Heart left ventricle (tissue), 16 donors: ENCODE measurements around the gene ARHGAP8. TPM values are rescaled to one million over a fixed set of nuclear protein-coding genes. Genes with fewer than 3 reads are reported as not detected.

ENCODE experiments used
- ATAC-seq, 4 donors: fragments of 200-7000 bp; cut with Tn5 transposase; one replicate each; pipeline ENCODE4 v1.9.1; 2020 to 2022; ENCODE audit warnings: moderate library complexity in 4 of 4, mild to moderate bottlenecking in 3 of 4, moderate number of reproducible peaks in 1 of 4
- DNase-seq, 5 donors: peaks; one replicate each; pipeline ENCODE4 v3.0.0-alpha.2; 2020
- H3K27ac ChIP-seq, 12 donors: fragments of 200-600 bp; sonication (generic) in 4 of 12; one replicate each; pipeline versions ENCODE4 v1.5.0 to v1.8.0; 2016 to 2022; ENCODE audit warnings: mild to moderate bottlenecking in 2 of 12
- H3K27me3 ChIP-seq, 9 donors: fragments of 200-600 bp; sonication (generic) in 2 of 9; one replicate each; pipeline versions ENCODE4 v1.5.1 to v1.8.0; 2016 to 2022; ENCODE audit warnings: mild to moderate bottlenecking in 3 of 9
- H3K36me3 ChIP-seq, 9 donors: fragments of 200-600 bp; sonication (generic) in 2 of 9; one replicate each; pipeline versions ENCODE4 v1.5.0 to v1.8.0; 2018 to 2022; ENCODE audit warnings: mild to moderate bottlenecking in 2 of 9
- H3K4me1 ChIP-seq, 12 donors: fragments of 200-600 bp; sonication (generic) in 4 of 12; one replicate each; pipeline versions ENCODE4 v1.5.0 to v1.8.0; 2016 to 2022; ENCODE audit warnings: mild to moderate bottlenecking in 3 of 12
- H3K4me3 ChIP-seq, 12 donors: fragments of 200-600 bp; sonication (generic) in 4 of 12; one replicate each; pipeline versions ENCODE4 v1.5.0 to v1.8.0; 2017 to 2022; ENCODE audit warnings: mild to moderate bottlenecking in 9 of 12, moderate library complexity in 4 of 12
- H3K9me3 ChIP-seq, 12 donors: fragments of 200-600 bp; sonication (generic) in 4 of 12; one replicate each; pipeline versions ENCODE4 v1.5.0 to v1.8.0; 2016 to 2022; ENCODE audit warnings: mild to moderate bottlenecking in 1 of 12
- POLR2A ChIP-seq, 2 donors: fragments of 450-650 bp; IDR thresholded peaks; one replicate each; pipeline ENCODE4 v1.6.1; 2017; ENCODE audit warnings: antibody characterized with exemption in 2 of 2, mild to moderate bottlenecking in 2 of 2, moderate library complexity in 2 of 2
- WGBS, 4 donors: extraction: QIAGEN DNeasy Blood & Tissue Kit in 2 of 4; methylation state at CpG; one replicate each; pipeline versions ENCODE4 v1.1.5 to v1.1.7; 2013 to 2018; 5-methylcytosine and 5-hydroxymethylcytosine counted together
- intact Hi-C, 10 donors: fragments of 100-400 bp; cut with DNase I; formaldehyde crosslinking; loops; one replicate each; pipeline versions ENCODE4 v1.11.1 to v1.14.2; 2022
- polyA plus RNA-seq, 2 donors: library from polyadenylated mRNA; stranded (reverse); fragments of 200-250 nt; gene quantifications; one replicate each; pipeline ENCODE4 v1.2.3, GENCODE V29; 2013
- total RNA-seq, 9 donors: library from RNA; depleted of rRNA in 2 of 9; stranded (reverse); fragments of >200 nt in 2 of 9; fragmentation: NEBNext Ultra II Directional in 3 of 9; extraction: Animal tissue kit (Norgen Biotek cat#: 25700) in 3 of 9; gene quantifications; one replicate each; pipeline versions ENCODE4 v1.1.0 to v1.2.4, GENCODE V29; 2016 to 2023
- TF ChIP-seq, protein P1 (sequence below), 12 donors: fragments of 200-600 bp; sonication (generic) in 4 of 12; IDR thresholded peaks; one replicate each; pipeline versions ENCODE4 v1.5.0 to v1.8.0; 2018 to 2022; ENCODE audit warnings: antibody characterized with exemption in 12 of 12, mild to moderate bottlenecking in 5 of 12
- donor health status: ischemic (EF 13 %, LVEDD 7.1; RV severe dilation, severe dysfunction).
- donor health status: healthy with polysubstance abuse.
- donor health status: DM: no; HTN: yes; CAD: no.
- donor health status: DM: no; HTN: no; CAD: no.
- donor health status: ischemic (EF 25% LVEDD 6.9; RV normal size, moderate dysfunction).
- donor health status: ischemic (EF 25% LVEDD 5.7; RV mildly dilated, moderate dysfunction).
- donor health status: healthy.
- donor health status: DM: yes; HTN: yes; CAD: no.
- donor health status: ischemic (EF 35%, LVEDD 5.7; RV mildly dilated, moderate dysfunction).
- donor health status: nonischemic (EF 11% LVEDD 7.7; RV severe dilation, severe dysfunction).
- donor health status: DM: yes; HTN: yes; CAD: no.
- donor health status: PGD.
- donor health status: ischemic (EF 29% LVEDD 5.4; RV normal size, mild dysfunction).
- donor health status: nonischemic (EF 23%, LVEDD 6.1; RV moderate dilation, normal function).

The ARHGAP8 gene
- total and polyA plus RNA-seq, 11 donors, result 0.08 to 1.3 (median 0.23) TPM; not detected in 7

DNA sequence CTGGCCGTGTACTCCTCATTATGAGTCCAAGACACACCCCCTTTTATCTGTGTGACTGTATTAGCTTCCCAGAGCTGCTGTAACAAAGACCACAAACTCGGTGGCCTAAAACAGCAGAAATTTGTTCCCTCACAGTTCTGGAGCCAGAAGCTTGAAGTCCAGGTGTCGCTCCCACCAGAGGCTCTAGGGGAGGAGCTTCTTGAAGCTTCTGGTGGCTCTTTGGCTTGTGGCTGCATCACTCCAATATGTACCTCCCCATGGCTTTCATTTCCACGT, 47.4 kb upstream of the ARHGAP8 start:
- Histone ChIP-seq H3K27ac (no peak overlapping the region), H3K27me3 (peaks cover 0 to 13% (median 3%) of the 10 kb centered on the region in 9 donors), H3K36me3 (no peaks in the 10 kb centered on the region), H3K9me3 (no peaks in the 10 kb centered on the region), H3K4me1 (peaks cover 0 to 19% (median 15%) of the 10 kb centered on the region in 12 donors), H3K4me3 (no peak overlapping the region)
- intact Hi-C loops, result no loop called here
- 90 to 94% (median 93%) methylated on average over 4 of the region's 4 CpGs for WGBS, 4 donors
- ATAC-seq (no peak), DNase-seq (no peak)
- TF ChIP-seq, protein P1, sequence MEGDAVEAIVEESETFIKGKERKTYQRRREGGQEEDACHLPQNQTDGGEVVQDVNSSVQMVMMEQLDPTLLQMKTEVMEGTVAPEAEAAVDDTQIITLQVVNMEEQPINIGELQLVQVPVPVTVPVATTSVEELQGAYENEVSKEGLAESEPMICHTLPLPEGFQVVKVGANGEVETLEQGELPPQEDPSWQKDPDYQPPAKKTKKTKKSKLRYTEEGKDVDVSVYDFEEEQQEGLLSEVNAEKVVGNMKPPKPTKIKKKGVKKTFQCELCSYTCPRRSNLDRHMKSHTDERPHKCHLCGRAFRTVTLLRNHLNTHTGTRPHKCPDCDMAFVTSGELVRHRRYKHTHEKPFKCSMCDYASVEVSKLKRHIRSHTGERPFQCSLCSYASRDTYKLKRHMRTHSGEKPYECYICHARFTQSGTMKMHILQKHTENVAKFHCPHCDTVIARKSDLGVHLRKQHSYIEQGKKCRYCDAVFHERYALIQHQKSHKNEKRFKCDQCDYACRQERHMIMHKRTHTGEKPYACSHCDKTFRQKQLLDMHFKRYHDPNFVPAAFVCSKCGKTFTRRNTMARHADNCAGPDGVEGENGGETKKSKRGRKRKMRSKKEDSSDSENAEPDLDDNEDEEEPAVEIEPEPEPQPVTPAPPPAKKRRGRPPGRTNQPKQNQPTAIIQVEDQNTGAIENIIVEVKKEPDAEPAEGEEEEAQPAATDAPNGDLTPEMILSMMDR (IDR thresholded peaks at IDR 0.05), result no peak
- TF ChIP-seq POLR2A (IDR thresholded peaks at IDR 0.05), result no peak

GRCh38 chr22:44706488-44706887, 45.9 kb upstream of the ARHGAP8 start:
- Histone ChIP-seq H3K27me3 (peaks cover 0 to 13% (median 3%) of the 10 kb centered on the region in 9 donors), H3K4me3 (no peak overlapping the region), H3K27ac (no peak overlapping the region), H3K4me1 (peaks cover 0 to 22% (median 14%) of the 10 kb centered on the region in 12 donors), H3K36me3 (no peaks in the 10 kb centered on the region), H3K9me3 (no peaks in the 10 kb centered on the region)
- 79 to 90% (median 85%) methylated on average over 6 to 8 of the region's 8 CpGs for WGBS, 4 donors
- TF ChIP-seq, protein P1 (IDR thresholded peaks at IDR 0.05), result no peak
- TF ChIP-seq POLR2A (IDR thresholded peaks at IDR 0.05), result no peak
- DNase-seq (no peak), ATAC-seq (no peak)
- intact Hi-C loops, result no loop called here

DNA sequence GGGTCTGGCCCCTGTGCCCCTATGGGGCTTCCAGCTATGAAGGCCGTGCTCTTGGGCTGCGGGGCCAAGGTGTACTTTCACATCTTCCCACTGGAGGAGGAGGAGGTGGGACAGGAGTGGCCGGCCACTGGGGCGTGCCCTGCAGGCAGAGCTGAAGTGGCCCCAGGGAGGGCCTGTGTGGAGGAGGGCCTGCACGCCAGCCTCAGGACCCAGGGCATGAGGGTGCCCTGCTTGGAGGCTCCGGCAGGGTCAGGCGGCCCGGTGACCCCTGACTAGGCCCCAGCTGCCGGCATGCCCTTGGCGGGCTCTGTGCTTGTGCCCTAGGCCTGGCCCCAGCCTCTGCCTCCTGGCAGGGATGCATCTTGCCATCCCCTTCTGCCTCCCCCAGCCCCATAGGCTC, 45.2 kb upstream of the ARHGAP8 start:
- 95 to 99% (median 96%) methylated on average over 5 to 10 of the region's 10 CpGs for WGBS, 4 donors
- ATAC-seq (no peak), DNase-seq (no peak)
- TF ChIP-seq POLR2A (IDR thresholded peaks at IDR 0.05), result no peak
- TF ChIP-seq, protein P1 (IDR thresholded peaks at IDR 0.05), result no peak
- H3K9me3 ChIP-seq, result no peaks in the 10 kb centered on the region
- peaks cover 0 to 13% (median 3%) of the 10 kb centered on the region in 9 donors for H3K27me3 ChIP-seq
- no peak overlapping the region for H3K27ac ChIP-seq
- H3K4me1 ChIP-seq, result peaks cover 0 to 18% (median 10%) of the 10 kb centered on the region in 12 donors
- H3K4me3 ChIP-seq, result no peak overlapping the region
- H3K36me3 ChIP-seq, result no peaks in the 10 kb centered on the region
- intact Hi-C loops, result no loop called here

DNA sequence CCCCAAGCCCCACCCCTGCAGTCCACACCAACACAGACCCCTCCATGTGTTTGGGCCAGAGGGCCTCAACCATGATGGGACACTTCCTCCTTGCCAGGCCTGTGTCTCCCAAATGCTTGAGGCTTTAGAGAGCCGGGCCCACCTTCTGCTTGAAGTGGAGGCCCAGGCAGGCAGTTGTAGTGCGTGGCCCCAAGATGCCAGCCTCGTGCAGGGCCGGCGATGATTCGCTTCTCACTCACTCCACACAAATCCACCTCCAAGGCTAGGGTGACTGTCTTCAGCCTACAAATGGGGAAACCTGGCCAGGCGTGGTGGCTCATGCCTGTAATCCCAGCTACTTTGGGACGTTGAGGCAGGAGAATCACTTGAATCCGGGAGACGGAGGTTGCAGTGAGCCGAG, 44.6 kb upstream of the ARHGAP8 start:
- H3K4me1 ChIP-seq, result peaks cover 0 to 14% (median 6%) of the 10 kb centered on the region in 12 donors
- whole genome bisulfite sequencing, 4 donors, result 94 to 96% (median 94%) methylated on average over 11 of the region's 11 CpGs
- no peak overlapping the region for H3K4me3 ChIP-seq
- H3K9me3 ChIP-seq, result no peaks in the 10 kb centered on the region
- H3K27ac ChIP-seq, result no peak overlapping the region
- no peak for TF ChIP-seq POLR2A (IDR thresholded peaks at IDR 0.05)
- TF ChIP-seq, protein P1 (IDR thresholded peaks at IDR 0.05), result no peak
- intact Hi-C loops, result no loop called here
- DNase-seq (no peak), ATAC-seq (no peak)
- H3K36me3 ChIP-seq, result no peaks in the 10 kb centered on the region
- H3K27me3 ChIP-seq, result peaks cover 0 to 13% (median 3%) of the 10 kb centered on the region in 9 donors
